Measurements from ENCODE around the gene TM6SF1.
"Not testable (repeated sequence)": the region's sequence is repeated elsewhere in the genome, so short reads cannot be mapped to it uniquely, and the experiment has no call there.

Gene TM6SF1

DNA sequence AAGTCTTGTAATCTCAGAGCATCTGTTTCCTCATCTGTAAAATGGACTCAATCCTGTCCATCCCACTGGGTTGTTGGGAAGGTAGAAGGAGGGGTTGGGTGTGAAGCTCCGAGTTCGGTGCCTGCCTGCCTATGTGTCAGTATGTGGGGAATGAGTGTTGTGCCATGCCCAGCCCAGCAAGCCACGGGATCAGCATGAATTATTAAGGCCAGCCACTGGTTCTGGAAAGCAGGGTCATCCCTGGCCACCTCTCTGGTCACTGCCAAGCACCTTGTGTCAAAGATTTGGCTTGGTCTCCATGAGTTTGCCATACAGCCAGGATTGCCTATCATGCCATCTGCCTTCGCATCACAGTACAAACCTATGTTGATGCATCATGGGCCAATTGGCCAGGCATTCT is 11.5 kb downstream of the TM6SF1 start:
- no peak for DNase-seq

DNA sequence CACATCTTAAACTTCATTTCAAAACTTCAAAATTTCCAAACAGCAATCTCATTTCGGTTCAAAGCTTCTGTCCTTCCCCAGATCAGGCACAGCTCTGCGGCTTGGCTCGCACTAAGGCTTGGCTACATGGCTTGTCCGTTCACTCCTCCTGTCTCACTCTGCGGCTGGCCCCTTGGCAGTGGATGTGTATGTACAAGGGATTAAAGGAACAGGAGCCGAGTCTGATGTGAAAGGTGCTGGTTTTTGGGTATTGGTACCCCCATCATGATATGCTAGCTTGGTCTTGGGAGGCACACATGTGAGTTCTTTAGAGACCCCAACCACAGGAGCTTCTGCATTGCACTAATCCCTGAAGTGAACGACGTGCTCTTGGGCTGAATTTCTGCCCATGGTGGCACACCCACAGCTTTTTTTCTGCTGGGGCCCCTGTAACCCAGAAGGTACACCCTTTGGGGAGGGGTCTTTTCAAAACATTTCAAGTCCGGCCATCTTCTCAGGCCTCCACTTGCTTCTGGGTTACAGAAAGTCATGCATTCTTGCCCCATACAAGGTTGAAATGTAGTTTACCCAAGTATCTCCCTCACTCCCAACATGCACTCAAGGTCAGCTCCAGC is 12.6 kb downstream of the TM6SF1 start:
- no peak for DNase-seq

DNA sequence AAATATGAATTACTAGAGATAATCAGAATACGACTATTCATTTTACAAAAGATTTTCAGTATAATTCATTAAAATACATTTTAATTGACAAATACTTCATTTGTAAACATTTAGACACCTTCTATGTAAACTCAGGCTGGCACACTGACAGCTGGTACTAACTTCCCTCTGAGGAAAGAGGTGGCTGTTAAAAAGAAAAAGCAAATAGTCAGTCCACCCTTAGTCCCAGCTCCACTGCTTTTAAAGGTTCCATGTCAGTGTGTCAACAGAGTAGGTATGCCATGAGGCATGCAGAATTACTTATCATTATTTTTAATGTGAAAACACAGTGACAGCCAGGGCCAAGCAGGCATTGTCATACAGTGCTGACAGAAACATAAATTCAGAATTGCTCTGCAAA is 16.1 kb downstream of the TM6SF1 start:
- no peak for DNase-seq

DNA sequence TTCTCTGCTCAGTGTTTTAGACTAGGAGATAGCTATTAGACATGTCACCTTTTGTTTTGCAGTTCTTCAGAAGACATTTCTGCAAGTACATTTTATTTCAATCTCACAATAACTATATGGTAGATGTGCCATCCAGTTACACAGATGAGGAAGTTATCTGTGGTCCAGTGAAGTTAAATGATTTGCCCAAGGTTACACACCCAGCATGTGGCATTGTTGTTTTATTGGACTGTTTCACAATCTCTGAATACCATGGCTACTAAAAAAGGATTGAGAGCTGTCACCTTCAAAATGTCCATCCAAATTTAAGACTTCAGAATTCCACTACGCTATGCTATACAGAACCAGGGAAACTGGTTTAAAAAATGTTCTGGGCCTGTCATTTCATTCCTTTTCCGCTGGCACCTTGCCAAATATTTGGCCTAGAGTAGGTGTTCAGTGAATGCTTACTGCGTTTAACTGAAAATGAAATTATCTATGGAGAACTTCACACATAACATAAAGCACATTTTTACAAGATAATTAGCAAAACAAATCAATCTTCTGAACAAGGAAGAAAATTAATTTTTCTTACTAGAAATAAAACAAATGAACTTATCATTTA is 20.2 kb downstream of the TM6SF1 start:
- no peak for DNase-seq

DNA sequence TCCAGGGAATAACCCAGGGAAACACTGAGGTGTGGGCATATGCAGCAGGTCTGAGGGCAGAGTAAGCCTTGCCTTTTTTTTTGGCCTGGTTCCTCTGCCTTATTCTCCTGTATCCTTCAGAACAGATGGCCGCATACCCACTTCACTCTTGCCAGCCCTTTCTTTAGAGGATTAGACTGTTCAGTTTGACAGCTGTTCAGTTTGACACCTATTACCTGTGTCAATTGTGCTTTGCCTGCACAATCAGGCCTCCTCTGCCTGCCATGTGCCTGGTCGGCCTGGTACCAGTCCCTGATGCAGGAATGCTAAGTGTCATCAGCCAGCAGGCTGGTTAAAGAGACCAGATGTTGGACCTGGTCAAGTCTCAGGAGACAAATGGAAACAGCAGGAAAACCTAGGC is 22.3 kb downstream of the TM6SF1 start:
- no peak for DNase-seq

DNA sequence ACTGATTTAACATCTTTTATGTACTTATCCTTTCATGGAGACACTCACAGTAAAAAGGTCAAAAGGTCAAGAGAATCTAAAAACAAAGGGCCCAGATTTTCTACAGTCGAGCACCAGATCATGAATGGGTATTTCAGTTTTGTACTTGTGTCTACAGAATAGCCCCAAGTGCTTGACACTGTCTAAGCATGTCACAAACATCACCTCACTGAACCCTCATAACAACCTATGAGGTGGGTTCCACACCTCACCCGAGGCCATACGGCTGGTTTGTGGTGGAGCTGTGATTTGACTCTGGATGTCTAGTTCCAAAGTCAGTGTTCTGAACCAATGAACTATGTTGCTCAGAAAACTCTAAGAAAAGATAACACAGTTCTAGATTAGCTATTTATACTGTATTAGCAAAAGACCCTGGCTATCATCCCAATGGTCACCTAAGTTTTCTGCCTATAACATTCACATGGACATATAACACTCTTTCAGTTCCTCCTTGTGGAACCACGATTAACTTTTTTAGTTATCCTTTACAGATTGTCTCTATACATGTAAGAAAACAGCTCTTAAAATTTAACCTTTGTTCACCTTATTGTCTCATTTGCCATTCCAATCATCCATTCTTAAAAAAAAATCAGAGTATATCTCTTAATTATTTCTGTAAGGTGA is 25.5 kb downstream of the TM6SF1 start:
- DNase-seq = no peak

DNA sequence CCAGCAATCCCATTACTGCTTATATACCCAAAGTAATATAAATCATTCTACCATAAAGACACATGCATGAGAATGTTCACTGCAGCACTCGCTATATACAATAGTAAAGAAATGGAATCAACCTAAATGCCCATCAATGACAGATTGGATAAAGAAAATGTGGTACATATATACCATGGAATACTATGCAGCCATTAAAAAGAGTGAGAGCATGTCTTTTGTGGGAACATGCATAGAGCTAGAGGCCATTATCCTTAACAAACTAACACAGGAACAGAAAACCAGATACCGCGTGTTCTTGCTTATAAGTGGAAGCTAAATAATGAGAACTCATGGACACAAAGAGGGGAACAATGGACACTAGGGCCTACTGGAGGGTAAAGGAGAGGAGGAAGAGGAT is 34.7 kb downstream of the TM6SF1 start:
- not testable (repeated sequence) for DNase-seq

DNA sequence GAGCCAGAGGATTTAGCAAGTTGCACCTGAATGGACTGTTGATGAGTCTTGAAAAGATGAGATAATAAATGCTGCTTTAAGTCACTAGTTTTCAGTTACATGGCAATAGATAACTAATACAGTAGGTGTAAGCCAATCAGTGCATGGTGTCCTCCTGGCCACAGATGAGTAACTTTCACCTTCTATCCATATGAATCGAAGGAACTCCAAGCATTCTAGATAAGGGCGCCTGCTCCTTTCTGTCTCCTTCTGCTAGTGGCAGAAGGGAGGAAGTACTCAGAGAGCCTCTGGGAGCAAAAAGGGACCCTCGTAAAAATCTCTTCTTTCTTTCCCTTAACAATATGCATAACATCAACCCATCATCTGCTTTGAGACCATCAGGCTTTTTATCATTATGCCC is 37.3 kb downstream of the TM6SF1 start:
- no peak for DNase-seq

DNA sequence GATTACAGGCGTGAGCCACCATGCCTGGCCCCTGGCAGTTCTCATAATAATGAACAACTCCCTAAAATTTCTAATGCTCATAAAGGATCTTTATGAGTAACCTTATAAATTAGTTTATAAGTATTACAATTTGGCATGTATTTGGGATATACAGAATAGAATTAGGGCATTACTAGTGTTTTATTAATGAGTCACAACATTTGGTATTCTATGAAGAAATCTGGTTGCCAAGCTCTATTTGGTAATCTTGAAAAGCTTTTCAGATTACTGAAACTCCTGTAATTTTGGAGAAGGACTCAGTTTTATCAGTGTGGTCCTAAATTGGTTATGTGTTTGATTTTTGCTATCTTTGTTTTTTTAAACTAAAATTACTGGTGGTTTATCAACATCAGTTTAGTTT is 45.8 kb downstream of the TM6SF1 start:
- no peak for DNase-seq

DNA sequence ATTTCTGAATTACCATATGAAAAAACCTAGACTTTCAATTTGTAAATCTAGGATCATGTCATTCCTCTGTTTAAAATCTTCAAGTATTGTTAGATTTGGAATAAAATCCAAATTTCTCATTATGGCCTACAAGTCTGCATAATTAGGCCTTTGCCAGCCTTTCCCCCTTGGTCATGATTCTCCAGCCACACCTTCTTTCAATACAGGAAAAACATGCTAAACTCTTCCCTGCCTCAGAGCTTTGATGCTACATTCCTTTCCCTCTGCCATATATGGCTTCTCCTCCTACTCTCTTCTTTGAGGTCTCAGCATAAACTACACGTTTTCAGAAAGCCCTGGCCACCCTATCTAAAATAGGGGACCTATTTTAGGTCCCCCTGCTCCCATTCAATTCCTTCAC is 48.5 kb downstream of the TM6SF1 start:
- DNase-seq = no peak

DNA sequence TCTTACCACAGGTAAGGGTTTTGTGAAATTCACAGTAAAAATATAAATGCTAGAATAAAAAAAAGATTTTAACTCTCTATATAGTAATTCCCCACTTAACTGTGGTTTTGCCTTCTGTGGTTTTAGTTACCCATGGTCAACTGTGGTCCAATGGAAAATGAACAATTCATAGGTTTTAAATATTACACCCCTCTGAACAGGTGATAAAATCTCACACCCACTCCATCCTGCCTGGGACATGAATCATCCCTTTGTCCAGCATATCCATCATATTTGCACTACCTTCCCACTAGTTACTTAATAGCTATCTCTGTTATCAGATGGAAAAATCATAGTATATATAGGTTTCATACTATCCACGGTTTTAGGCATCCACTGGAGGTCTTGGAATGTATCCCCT is 50.9 kb downstream of the TM6SF1 start:
- no peak for DNase-seq

DNA sequence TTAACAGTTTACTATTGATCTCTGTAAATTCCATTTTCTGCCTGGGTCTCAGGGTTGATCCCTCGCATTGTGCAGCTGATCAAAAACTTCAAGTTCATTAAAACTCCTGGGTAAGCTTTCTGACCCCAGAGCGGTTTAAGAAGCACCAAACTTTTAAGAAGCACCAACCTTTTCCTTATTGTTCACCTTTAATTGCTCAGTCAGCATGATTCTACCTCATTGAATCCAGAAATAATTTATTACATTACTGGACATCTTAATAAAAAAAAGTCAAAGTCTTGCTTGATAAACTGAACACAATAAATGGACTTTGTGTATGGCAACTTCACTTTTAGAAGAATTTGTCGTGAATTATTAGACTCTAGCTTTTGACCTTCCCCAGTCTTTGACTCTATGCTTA is 53.3 kb downstream of the TM6SF1 start:
- DNase-seq = no peak

DNA sequence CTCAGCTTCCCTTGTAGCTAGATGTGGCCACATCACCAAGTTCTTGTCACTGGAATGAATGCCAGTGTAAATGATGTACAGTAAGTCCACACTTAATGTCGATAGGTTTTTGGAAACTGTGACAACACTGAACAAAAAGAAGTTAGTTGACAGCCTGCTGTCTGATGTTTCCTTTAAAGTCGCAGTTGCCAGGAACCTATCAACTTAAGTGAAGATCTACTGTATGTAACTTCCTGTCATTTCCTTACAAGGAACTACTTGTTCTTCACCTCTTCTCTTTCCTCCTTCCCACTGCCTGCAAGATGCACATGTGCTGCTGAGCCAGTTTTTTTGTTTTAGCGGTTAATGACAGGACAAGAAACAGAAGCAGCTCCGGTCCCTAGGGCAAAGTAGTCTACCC is 55.6 kb downstream of the TM6SF1 start:
- DNase-seq = no peak

DNA sequence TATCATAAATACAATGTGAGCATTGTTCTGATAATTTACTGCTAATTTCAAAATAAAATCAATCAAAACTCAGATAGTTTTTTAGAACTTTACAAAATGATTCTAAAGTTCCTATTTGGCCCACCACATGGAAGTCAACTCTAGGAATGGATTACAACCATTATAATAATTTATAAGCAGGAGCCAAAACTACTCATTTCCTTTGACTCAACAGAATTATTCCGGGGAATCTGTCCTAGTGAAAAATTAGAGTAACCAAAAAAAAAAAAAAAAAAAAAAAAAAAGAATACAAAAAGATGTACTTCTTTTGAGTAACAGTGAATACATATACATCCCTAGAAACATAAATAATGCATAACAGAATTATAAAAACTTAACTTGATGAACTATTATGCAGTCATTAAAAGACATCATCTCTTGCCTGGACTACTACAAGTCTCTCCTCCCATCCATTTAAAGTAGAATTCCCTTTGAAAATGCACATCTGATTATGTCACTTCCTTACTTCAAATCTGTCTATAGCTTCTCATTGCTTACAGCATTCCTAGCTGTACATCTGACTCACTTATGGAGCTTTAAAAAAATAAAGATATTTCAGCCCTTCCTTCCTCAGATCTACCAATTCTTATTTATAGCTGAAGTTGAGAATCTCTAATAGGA is 56.8 kb downstream of the TM6SF1 start:
- no peak for DNase-seq

DNA sequence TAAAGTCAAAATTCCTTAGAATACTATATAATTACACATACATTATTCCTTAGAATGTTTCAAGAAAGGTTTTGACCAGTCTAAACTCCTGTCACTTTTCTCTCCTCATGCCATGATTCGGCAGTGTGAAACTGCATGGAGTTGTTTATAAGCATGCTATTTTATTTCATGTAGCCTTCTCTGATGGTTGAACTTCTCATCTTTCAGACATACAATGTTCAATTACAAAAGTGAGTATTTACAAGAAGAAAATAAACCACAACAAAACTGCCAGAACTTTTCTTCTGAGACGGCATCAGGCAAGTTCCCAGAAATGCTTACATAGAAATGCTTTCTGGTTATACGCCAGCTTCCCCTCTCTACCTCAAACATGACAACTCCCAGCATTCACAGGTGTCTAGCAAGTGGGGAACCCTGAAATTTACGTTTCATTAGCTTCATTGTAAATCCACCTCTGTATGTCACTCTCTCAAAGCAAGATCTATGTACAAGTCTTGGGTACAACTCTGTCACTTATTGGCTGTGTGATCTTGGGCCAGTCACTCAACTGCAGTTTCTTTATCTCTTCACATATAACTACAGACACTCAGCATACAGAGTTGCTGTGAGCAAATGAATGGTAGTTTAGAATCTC is 57.4 kb downstream of the TM6SF1 start:
- DNase-seq = no peak

DNA sequence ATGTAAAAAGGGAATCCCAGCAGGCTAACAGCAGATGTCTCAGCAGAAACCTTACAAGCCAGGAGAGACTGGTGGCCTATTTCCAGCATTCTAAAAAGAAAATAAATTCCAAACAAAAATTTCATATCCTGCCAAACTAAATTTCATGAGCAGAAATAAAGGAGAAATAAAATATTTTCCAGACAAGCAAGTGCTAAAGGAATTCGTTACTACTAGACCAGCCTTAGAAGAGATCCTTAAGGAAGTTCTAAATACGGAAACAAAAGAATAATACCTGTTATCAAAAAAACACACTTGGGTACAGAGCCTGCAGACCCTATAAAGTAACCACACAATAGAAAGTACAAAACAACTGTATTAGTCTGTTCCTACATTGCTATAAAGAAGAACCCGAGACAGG is 58.8 kb downstream of the TM6SF1 start:
- no peak for DNase-seq

DNA sequence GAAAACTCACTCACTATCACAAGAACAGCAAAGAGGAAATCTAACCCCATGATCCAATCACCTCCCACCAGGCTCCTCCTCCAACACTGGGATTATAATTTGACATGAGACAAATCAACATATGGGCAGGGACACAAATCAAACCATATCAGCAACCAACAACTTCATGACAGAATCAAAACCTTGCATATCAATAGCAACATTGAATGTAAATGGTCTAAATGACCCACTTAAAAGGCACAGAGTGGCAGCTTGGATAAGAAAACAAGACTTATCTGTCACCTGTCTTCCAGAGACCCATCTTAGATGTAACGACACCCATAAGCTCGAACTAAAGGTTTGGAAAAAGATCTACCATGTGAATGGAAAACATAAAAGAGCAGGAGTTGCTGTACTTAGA is 59.4 kb downstream of the TM6SF1 start:
- no peak for DNase-seq

DNA sequence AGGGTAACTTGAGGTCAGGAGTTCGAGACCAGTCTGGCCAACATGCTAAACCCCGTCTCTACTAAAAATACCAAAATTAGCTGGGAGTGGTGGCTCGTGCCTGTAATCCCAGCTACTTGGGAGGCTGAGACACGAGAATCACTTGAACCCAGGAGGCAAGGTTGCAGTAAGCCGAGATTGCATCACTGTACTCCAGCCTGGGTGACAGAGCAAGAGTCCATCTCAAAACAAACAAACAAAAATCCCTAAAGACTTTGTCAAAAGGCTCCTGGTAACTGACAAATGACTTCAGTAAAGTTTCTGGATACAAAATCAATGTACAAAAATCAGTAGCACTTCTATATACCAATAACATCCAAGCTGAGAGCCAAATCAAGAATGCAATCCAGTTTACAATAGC is 62.1 kb downstream of the TM6SF1 start:
- not testable (repeated sequence) for DNase-seq

DNA sequence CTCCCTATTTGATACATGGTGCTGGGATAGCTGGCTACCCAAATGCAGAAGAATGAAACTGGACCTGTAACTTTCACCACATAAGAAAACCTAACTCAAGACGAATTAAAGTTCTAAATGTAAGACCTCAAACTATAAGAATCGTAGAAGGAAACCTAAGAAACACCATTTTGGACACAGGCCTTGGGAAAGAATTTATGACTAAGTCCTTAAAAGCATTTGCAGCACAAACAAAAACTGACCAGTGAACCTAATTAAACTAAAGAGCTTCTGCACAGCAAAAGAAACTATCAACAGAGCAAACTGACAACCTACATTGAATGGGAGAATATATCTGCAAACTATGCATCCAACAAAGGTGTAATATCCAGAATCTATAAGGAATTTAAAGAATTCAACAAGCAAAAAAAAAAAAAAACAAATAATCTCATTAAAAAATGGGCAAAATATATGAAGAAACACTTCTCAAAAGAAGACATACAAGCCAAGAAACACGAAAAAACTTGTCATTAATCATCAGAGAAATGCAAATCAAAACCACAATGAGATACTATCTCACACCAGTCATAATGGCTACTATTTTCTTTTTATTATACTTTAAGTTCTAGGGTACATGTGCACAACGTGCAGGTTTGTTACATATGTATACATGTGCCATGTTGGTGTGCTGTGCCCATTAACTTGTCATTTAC is 63.2 kb downstream of the TM6SF1 start:
- DNase-seq = no peak

DNA sequence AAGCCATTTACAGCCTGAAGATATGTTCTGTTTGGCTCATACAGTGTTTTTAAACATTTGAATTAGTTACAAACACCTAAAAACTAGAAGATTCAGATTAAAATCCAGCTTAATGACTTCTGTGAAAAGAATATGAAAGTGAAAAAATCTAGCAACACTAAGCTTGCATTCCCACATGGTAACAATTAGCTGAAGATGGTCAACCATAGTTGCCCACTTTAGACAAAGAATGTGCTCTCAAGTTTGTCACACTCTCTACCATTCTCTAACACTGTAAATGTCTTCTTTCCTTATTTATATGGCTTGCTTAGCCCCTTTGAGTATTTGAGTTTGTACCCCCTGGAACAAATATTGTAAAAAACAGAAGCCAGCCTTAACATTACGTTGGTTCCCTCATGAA is 67.4 kb downstream of the TM6SF1 start:
- DNase-seq = no peak

DNA sequence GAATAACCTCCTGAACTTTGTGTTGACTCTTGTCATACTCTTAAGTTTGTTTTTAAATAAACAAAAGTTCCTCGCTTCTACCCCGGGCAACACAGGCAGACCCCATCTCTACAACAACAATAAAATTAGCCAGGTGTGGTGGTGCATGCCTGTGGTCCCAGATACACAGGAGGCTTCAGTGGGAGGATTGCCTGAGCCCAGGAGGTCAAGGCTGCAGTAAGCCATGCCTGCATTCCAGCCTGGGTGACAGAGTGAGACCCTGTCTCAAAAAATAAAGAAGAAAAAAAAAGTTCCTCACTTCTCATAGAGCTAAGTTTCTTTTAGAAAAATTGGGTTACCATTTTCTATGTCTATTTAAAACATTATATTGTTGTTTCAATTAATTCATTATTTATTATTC is 70.9 kb downstream of the TM6SF1 start:
- peak; percentile 59 for DNase-seq

DNA sequence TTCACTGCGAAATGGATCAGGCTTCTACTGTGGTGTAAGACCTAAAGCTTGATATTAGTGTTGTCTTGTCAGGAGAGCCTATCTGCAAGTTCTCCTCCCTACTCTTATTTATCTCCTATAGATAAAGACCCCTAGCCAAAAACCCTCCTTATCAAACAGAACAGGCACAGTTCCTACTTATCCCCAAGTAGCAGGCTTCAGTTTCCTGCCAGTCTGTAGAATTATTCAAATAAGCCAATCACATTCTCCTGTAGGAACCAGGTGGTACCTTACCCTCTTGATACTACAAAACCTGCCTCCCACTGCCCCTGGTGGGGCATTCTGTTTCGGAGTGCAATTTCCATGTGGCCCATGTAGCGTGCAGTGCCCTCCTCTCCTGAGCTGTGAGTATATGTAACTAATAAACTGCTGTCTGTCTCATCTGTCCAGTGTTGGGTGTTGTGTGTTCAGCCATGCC is 71.5 kb downstream of the TM6SF1 start:
- DNase-seq = no peak

DNA sequence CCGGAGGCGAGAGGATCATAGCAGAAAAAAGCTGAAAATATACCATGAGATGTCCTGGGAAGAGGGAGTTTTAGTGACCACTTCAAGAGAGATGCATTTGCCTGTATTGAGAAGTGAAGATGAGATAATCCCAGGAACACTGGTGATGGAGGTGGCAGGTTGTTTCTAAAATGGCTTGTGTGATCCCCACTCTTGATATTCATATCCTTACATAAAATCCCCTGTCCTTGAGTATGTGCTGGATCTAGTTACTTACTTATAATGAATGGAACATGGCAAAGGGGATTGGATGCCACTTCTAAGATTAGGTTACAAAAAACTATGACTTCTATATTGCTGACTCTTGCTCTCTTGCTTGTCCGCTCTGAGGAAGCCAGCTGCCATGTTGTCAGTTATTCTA is 78.1 kb downstream of the TM6SF1 start:
- DNase-seq = no peak

All from islet precursor cell (in vitro differentiated cells).